Psoas muscle (tissue), 8 donors: ENCODE results near the gene FAM219B. TPM values are rescaled to one million over a fixed set of nuclear protein-coding genes. Genes with fewer than 3 reads are reported as not detected.

Experiments
- ATAC-seq, 4 donors: fragments of 200-7000 bp; cut with Tn5 transposase; one replicate each; pipeline ENCODE4 v1.9.1; 2020; ENCODE audit warnings: moderate library complexity in 3 of 4, mild to moderate bottlenecking in 2 of 4
- DNase-seq, 2 donors: peaks; one replicate each; pipeline ENCODE4 v3.0.0-alpha.2; 2020
- H3K27ac ChIP-seq: fragments of 200-600 bp; one replicate; pipeline ENCODE4 v1.8.0; 2022
- H3K27me3 ChIP-seq, 3 donors: fragments of 200-600 bp in 1 of 3; one replicate each; pipeline versions ENCODE4 v1.6.1 to v1.8.0; 2013 to 2022; ENCODE audit warnings: low read length in 2 of 3, mild to moderate bottlenecking in 2 of 3, moderate library complexity in 1 of 3; ENCODE audit not compliant: insufficient read depth in 3 of 3
- H3K36me3 ChIP-seq, 2 donors: fragments of 200-600 bp in 1 of 2; one replicate each; pipeline versions ENCODE4 v1.6.1 to v1.8.0; 2013 to 2022; ENCODE audit warnings: low read depth in 1 of 2, mild to moderate bottlenecking in 1 of 2, moderate library complexity in 1 of 2; ENCODE audit not compliant: insufficient read depth in 1 of 2
- H3K4me1 ChIP-seq: fragments of 200-600 bp; one replicate; pipeline ENCODE4 v1.8.0; 2022
- H3K4me3 ChIP-seq: fragments of 200-600 bp; one replicate; pipeline ENCODE4 v1.8.0; 2022; ENCODE audit warnings: mild to moderate bottlenecking
- H3K9me3 ChIP-seq: fragments of 200-600 bp; one replicate; pipeline ENCODE4 v1.8.0; 2022
- WGBS, 3 donors: extraction: QIAGEN DNeasy Blood & Tissue Kit; methylation state at CpG; one replicate each; pipeline versions ENCODE4 v1.1.6 to v1.1.7; 2013; 5-methylcytosine and 5-hydroxymethylcytosine counted together
- intact Hi-C, 2 donors: fragments of 100-400 bp; cut with DNase I; formaldehyde crosslinking; loops; one replicate each; pipeline versions ENCODE4 v1.11.0 to v1.14.2; 2022
- polyA plus RNA-seq, 3 donors: library from polyadenylated mRNA; stranded (reverse); fragments of 200-250 nt; gene quantifications; one replicate each; pipeline ENCODE4 v1.2.3, GENCODE V29; 2013
- total RNA-seq, 4 donors: library from RNA; stranded (reverse); fragmentation: NEBNext Ultra II Directional in 2 of 4; extraction: Animal tissue kit (Norgen Biotek cat#: 25700) in 2 of 4; gene quantifications; one replicate each; pipeline versions ENCODE4 v1.2.1 to v1.2.4, GENCODE V29; 2021 to 2023
- TF ChIP-seq, protein P1 (sequence below): fragments of 200-600 bp; IDR thresholded peaks from one replicate; pipeline ENCODE4 v1.8.0; 2022; ENCODE audit warnings: antibody characterized with exemption
- donor health status: healthy with polysubstance abuse.
- donor health status: DM: no; HTN: no; CAD: no; lungs with moderate emphysema.
- donor health status: Bipolar disorder and iron deficiency.
- donor health status: healthy.
- donor health status: DM: yes; HTN: yes; CAD: no.
- donor health status: DM: no; HTN: no; CAD: no.
- donor health status: DM: no; HTN: no; CAD: no.
- donor health status: DM: yes; HTN: yes; CAD: no.

The FAM219B gene
- total and polyA plus RNA-seq, 7 donors, result 26.5 to 78.0 (median 48.4) TPM

DNA sequence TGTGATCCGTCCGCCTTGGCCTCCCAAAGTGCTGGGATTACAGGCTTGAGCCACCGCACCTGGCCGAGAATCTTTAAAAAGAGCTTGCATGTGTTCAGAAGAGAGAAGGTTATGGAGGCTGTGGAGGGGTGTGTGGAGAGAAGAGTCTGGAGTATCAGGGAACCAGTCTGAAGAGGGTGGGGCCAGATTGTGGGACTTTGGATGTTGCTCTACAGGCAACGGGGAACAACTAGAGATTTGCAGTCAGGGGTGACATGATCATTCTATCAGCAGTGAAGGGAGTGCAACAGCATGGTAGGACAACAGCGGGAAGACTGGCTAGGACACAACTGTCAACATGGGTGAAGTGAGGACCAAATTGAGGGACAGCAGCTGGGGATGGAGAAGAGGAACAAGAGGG lies 42.4 kb downstream of the FAM219B start:
- Histone ChIP-seq H3K27ac (no peak overlapping the region), H3K4me3 (no peak overlapping the region), H3K27me3 (no peaks in the 10 kb centered on the region), H3K36me3 (peaks cover 0 to 5% of the 10 kb centered on the region in 2 donors), H3K9me3 (no peaks in the 10 kb centered on the region), H3K4me1 (peaks cover 55% of the 10 kb centered on the region)
- ATAC-seq (no peak), DNase-seq (no peak)
- TF ChIP-seq, protein P1, sequence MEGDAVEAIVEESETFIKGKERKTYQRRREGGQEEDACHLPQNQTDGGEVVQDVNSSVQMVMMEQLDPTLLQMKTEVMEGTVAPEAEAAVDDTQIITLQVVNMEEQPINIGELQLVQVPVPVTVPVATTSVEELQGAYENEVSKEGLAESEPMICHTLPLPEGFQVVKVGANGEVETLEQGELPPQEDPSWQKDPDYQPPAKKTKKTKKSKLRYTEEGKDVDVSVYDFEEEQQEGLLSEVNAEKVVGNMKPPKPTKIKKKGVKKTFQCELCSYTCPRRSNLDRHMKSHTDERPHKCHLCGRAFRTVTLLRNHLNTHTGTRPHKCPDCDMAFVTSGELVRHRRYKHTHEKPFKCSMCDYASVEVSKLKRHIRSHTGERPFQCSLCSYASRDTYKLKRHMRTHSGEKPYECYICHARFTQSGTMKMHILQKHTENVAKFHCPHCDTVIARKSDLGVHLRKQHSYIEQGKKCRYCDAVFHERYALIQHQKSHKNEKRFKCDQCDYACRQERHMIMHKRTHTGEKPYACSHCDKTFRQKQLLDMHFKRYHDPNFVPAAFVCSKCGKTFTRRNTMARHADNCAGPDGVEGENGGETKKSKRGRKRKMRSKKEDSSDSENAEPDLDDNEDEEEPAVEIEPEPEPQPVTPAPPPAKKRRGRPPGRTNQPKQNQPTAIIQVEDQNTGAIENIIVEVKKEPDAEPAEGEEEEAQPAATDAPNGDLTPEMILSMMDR, result no peak
- 78 to 87% (median 81%) methylated on average over 6 of the region's 6 CpGs for WGBS, 3 donors
- intact Hi-C loops, result no loop called here

DNA sequence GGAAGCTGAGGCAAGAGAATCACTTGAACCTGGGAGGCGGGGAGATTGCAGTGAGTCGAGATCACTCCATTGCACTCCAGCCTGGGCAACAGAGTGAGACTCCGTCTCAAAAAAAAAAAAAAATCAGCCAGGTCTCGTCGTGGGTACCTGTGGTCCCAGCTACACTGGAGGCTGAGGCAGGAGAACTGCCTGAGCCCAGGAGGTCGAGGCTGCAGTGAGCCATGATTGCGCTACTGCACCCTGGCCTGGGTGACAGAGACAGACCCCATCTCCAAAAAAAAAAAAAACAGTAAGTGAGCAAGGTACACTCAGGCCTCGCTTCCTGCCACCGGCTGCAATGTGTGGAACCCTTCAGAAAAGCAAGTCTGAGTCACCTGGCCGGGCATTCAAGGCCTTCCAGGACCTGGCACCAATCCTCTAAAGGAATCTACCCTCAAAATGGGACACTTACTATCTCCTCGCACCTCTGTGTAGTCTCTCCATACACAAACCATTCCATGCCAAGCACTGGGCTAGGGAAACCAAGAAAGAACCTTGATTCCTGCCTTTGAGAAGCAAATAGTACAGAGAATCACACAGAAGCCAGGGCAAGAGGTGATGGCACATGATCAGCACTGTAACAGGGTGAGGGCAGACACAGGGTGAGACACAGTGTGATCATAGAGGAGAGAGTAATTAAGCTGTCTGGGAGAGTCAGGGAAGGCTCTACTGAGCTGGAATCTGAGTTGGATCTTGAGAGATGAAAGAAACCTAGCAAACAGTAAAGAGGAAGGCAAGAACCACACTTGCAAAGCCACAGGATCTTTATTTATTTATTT lies 43.2 kb downstream of the FAM219B start:
- peak; percentile 37 to 64 (median 58) for ATAC-seq
- intact Hi-C loops, result no loop called here
- H3K9me3 ChIP-seq, result no peaks in the 10 kb centered on the region
- peaks cover 50% of the 10 kb centered on the region for H3K4me1 ChIP-seq
- H3K36me3 ChIP-seq, result peaks cover 0 to 5% of the 10 kb centered on the region in 2 donors
- H3K27ac ChIP-seq, result peak overlapping the region; percentile 53
- TF ChIP-seq, protein P1, result no peak
- no peaks in the 10 kb centered on the region for H3K27me3 ChIP-seq
- no peak for DNase-seq
- H3K4me3 ChIP-seq, result no peak overlapping the region
- 79 to 84% (median 82%) methylated on average over 11 of the region's 11 CpGs for WGBS, 3 donors

DNA sequence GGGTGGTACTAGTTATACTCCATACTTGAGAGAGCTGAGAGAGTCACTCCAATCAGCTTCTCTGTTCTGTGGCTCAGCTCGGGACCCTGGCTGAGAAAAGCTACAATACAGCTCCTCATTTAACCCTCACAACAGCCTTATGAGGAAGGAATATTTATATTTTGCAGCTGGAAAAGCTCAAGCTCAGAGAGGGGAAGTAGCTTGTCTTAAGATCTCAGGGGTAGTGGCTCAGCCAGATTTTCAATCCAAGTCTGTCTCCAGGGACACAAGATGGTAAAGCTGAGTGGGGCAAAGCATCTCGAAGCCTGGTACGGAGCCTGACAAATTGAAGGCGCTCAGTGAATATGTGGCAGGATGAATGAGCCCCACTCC lies 48.3 kb downstream of the FAM219B start:
- Histone ChIP-seq H3K36me3 (peaks cover 0 to 11% of the 10 kb centered on the region in 2 donors), H3K9me3 (no peaks in the 10 kb centered on the region), H3K4me1 (peaks cover 45% of the 10 kb centered on the region), H3K27ac (peak overlapping the region; percentile 69), H3K27me3 (no peaks in the 10 kb centered on the region), H3K4me3 (no peak overlapping the region)
- 65 to 86% (median 73%) methylated on average over 4 of the region's 4 CpGs for WGBS, 3 donors
- ATAC-seq (no peak), DNase-seq (no peak)
- TF ChIP-seq, protein P1, result no peak
- intact Hi-C loops, result loop anchor here in 1 of 2 donors (5.0 kb wide), 1 partner anchor 44 kb away; no protein-coding TSS in a partner anchor

DNA sequence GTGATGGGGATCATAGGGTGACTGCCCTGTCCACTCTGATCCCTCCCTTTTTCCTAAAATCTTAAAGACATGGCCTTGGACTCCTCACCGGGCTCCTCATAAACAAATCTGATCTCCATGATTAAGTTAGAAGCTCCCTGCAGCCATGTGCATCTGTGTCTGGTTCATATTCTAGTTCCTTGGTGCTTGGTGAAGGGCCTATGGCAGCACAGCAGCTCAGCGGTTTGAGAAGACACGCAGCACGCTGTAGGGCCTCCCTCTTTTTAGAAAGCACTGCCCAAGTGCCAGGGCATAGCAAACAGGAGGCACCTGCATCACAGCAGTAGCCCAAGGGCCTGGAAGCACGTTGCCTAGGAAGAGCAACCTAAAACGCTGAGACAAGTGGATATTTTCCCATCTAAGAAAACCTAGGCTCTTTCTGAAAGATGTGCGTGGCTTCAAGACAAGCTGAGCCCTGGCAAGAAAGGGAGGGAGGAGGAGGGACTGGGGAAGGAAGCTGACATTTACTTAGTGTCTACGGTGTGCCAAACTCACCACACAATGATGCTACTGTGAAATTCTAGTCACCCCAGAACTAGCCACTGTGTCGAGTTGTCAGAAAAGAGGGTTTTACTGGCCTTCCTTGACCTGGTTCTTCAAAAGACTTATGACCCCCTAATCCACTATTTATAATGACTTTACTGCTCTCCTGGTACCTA lies 48.8 kb downstream of the FAM219B start:
- H3K27ac ChIP-seq, result peak overlapping the region; percentile 53
- no peaks in the 10 kb centered on the region for H3K9me3 ChIP-seq
- ATAC-seq (no peak), DNase-seq (no peak)
- peaks cover 42% of the 10 kb centered on the region for H3K4me1 ChIP-seq
- no peak overlapping the region for H3K4me3 ChIP-seq
- WGBS, 3 donors, result 53 to 70% (median 67%) methylated on average over 9 of the region's 9 CpGs
- TF ChIP-seq, protein P1, result no peak
- H3K36me3 ChIP-seq, result peaks cover 0 to 17% of the 10 kb centered on the region in 2 donors
- intact Hi-C loops, result loop anchor here in 1 of 2 donors (5.0 kb wide), 1 partner anchor 44 kb away; no protein-coding TSS in a partner anchor
- H3K27me3 ChIP-seq, result no peaks in the 10 kb centered on the region
